ENCODE results near the gene EFCAB14. TPM values are rescaled to one million over a fixed set of nuclear protein-coding genes. Genes with fewer than 3 reads are reported as not detected.

The EFCAB14 gene
- total and polyA plus RNA-seq, 2 donors (not counting 3 experiments of a cell fraction or from before 2014, with no cell fraction given) = 30.0 to 81.7 TPM

DNA sequence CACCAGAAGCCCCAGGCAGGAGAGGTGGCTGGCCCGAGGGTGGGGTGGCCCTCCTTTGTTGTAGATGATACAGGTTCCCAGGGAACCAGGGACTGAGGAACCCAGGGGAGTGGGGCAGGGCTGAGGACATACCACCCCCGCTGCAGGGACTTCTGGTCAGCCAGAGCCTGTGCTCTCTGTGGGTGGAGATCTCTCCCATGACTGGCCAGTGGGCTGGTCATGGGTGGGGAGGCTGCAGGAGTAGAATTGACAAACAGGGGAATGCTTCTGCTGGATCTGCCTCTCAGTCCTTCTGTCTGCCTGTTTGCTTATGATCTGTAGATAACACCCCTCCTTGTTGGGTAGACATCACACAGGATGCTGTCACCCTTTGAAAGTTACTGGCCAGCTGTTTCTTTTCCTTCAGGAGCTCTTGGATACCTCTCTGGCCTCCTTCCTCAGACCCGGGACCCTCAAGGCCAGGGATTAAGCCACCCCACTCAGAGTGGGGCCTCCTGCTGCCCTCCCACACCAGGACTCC is 2.8 kb upstream of the EFCAB14 start:
- Histone ChIP-seq H2AFZ (ENCODE audit: low read depth, low read length) (no peak overlapping the region), H3K4me3 (replicated peaks in 1 of 3; ENCODE audit: insufficient read depth in 1 of 3, low read depth in 1 of 3, low read length in 3 of 3) (no peak overlapping the region), H3K9me3 (replicated peaks; ENCODE audit: control insufficient read depth, insufficient read depth, low read length) (no peaks in the 10 kb centered on the region), H3K9me1 (replicated peaks; ENCODE audit: control insufficient read depth, extremely low read depth, insufficient read depth, low read length) (no peaks in the 10 kb centered on the region), H3K36me3 (ENCODE audit: control insufficient read depth in 2 of 2, extremely low read depth in 1 of 2, insufficient read depth in 2 of 2, low read length in 2 of 2) (no peaks in the 10 kb centered on the region), H3K27ac (ENCODE audit: insufficient read depth, low read depth, low read length) (no peak overlapping the region), H3K4me1 (ENCODE audit: control insufficient read depth, extremely low read depth, insufficient read depth, low read length) (peaks cover 43% of the 10 kb centered on the region), H3K4me2 (ENCODE audit: insufficient read depth, low read length) (no peak overlapping the region), H4K20me1 (replicated peaks; ENCODE audit: control insufficient read depth, extremely low read depth, insufficient read depth, low read length) (peaks cover 5% of the 10 kb centered on the region), H3K27me3 (ENCODE audit: control insufficient read depth in 2 of 2, insufficient read depth in 2 of 2, low read length in 2 of 2) (peaks cover 10 to 11% of the 10 kb centered on the region in 2 experiments), H3K9ac (replicated peaks; ENCODE audit: extremely low read depth, insufficient read depth, low read length) (no peak overlapping the region), H3K79me2 (ENCODE audit: control insufficient read depth, insufficient read depth, low read length) (peaks cover 21% of the 10 kb centered on the region)
- dilution Hi-C loops (cut with MboI; ENCODE audit: extremely low pct_ligation_motif_present, low sequenced_read_pairs) = no loop called here
- no peak for TF ChIP-seq GATA2 (IDR thresholded peaks at IDR 0.05; ENCODE audit: insufficient read depth, insufficient read length, low read depth, low read length)
- TF ChIP-seq FOS (IDR thresholded peaks at IDR 0.05; ENCODE audit: borderline replicate concordance, insufficient read depth, low read length) = no peak
- no peak for TF ChIP-seq JUN (IDR thresholded peaks at IDR 0.05; ENCODE audit: borderline replicate concordance, insufficient read depth, insufficient read length, low read depth)
- TF ChIP-seq, protein P1, sequence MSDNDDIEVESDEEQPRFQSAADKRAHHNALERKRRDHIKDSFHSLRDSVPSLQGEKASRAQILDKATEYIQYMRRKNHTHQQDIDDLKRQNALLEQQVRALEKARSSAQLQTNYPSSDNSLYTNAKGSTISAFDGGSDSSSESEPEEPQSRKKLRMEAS (IDR thresholded peaks at IDR 0.05; ENCODE audit: insufficient read depth, insufficient read length) = no peak
- no peak for TF ChIP-seq POLR2A (IDR thresholded peaks at IDR 0.05; ENCODE audit: low read depth, low read length)
- no peak for TF ChIP-seq POLR2AphosphoS5 (IDR thresholded peaks at IDR 0.05; ENCODE audit: insufficient read depth, low read depth, low read length)
- TF ChIP-seq EZH2 (IDR thresholded peaks at IDR 0.05; ENCODE audit: borderline replicate concordance, low read depth, low read length, severe bottlenecking) = no peak
- TF ChIP-seq, protein P2, sequence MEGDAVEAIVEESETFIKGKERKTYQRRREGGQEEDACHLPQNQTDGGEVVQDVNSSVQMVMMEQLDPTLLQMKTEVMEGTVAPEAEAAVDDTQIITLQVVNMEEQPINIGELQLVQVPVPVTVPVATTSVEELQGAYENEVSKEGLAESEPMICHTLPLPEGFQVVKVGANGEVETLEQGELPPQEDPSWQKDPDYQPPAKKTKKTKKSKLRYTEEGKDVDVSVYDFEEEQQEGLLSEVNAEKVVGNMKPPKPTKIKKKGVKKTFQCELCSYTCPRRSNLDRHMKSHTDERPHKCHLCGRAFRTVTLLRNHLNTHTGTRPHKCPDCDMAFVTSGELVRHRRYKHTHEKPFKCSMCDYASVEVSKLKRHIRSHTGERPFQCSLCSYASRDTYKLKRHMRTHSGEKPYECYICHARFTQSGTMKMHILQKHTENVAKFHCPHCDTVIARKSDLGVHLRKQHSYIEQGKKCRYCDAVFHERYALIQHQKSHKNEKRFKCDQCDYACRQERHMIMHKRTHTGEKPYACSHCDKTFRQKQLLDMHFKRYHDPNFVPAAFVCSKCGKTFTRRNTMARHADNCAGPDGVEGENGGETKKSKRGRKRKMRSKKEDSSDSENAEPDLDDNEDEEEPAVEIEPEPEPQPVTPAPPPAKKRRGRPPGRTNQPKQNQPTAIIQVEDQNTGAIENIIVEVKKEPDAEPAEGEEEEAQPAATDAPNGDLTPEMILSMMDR (IDR thresholded peaks at IDR 0.05; ENCODE audit: extremely low read depth in 1 of 2, insufficient read depth in 1 of 2, low read depth in 1 of 2, low read length in 2 of 2) = no peak
- no peak for TF ChIP-seq MYC (IDR thresholded peaks at IDR 0.05; ENCODE audit: low read depth, low read length)
- FAIRE-seq (no peak), DNase-seq (ENCODE audit: low read depth, low spot score) (no peak)
- CTCF ChIA-PET = interaction anchor here (2.3 kb wide), 1 partner anchor 189 kb away, joined by 7 read pairs; no protein-coding TSS in a partner anchor
- intact Hi-C loops (cut with micrococcal nuclease) = loop anchor here (10.0 kb wide), 1 partner anchor 247 kb away; no protein-coding TSS in a partner anchor
- POLR2A ChIA-PET = no interaction called here
- no TSS peak for BruUV-seq (replicated peaks)

Data from endothelial cell of umbilical vein (primary cell).